Subcutaneous adipose tissue (tissue), 4 donors: Measurements from ENCODE around the gene HOXA6. TPM values are rescaled to one million over a fixed set of nuclear protein-coding genes. Genes with fewer than 3 reads are reported as not detected.

Experiments
- CTCF ChIP-seq: fragments of 450-650 bp; IDR thresholded peaks from one replicate; pipeline ENCODE4 v1.5.1; 2016; ENCODE audit warnings: low read depth, mild to moderate bottlenecking, control low read depth, antibody characterized with exemption, moderate library complexity
- total RNA-seq, 4 donors: library from RNA; depleted of rRNA; stranded (reverse); fragments of >200 nt; gene quantifications; one replicate each; pipeline ENCODE4 v1.1.0, GENCODE V29; 2016

The HOXA6 gene
- total RNA-seq, 4 donors from 2014 or later, result 1.3 to 5.3 (median 2.8) TPM

GRCh38 chr7:27142580-27143022 lies 5.0 kb downstream of the HOXA6 start:
- no peak for TF ChIP-seq CTCF

DNA sequence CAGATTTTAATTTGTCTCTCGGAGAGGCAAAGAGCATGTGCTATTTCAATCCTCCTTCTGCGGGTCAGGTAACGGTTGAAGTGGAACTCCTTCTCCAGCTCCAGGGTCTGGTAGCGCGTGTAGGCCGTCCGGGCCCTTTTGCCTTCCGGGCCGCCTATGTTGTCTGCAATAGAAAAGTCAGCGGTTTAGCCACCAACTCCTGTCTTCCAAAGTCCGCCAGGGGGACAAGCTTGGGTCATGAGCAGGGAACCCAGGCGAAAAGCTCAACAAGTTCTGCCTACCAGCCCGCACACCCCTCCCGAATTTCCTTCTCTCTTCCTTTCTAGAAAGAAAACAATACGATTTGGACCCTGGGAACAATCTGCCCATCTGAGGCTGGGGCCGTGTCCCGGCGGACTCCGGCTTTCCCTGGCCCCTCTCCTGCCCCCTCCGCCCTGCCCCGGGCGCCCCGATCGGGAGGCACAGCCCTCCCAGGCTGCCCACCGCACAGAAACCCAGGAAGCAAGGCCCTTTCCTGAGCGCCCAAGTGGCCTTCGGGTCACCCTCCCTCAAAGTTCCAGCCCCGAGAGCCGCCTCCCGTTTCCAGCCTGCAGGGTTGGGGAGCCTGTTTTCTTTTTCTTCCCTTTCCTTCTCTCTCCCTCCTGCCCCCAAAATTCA lies 5.5 kb downstream of the HOXA6 start:
- TF ChIP-seq CTCF, result no peak

GRCh38 chr7:27141137-27141922 lies 6.2 kb downstream of the HOXA6 start:
- TF ChIP-seq CTCF, result no peak

DNA sequence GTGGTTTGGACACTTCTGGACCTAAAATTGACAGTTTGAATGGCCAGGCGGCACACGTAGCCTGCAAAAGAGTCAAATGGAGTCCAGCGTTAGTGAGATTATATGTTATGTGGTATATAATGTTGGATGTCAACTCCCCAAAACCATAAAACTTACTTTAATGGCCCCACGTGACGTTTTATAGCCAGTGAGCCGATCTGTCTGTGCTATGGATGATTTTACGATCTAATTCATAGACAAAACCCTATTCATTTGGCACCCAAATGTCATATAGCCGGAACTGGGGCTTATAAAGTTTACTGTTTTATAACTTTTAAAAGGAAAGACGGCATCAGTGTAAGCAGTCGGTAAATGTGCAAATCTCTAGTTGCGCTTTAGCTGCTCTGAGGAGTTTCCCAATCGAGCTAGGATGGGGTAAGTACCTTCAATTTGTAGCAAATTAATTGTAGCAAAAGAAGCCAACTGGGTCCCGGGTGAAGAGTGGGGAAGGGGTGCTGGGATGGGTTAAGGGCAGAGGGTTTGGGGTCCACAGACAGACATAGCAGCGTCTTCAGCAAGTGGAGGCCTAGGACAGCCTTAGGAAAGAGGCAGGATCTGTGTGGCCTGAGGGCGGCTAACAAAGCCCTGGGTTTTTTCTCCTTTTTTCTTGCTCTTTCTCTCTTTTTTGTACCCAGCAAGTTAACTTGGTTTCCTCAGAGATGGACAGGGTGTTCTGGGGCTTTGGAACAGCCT lies 7.3 kb downstream of the HOXA6 start:
- no peak for TF ChIP-seq CTCF

DNA sequence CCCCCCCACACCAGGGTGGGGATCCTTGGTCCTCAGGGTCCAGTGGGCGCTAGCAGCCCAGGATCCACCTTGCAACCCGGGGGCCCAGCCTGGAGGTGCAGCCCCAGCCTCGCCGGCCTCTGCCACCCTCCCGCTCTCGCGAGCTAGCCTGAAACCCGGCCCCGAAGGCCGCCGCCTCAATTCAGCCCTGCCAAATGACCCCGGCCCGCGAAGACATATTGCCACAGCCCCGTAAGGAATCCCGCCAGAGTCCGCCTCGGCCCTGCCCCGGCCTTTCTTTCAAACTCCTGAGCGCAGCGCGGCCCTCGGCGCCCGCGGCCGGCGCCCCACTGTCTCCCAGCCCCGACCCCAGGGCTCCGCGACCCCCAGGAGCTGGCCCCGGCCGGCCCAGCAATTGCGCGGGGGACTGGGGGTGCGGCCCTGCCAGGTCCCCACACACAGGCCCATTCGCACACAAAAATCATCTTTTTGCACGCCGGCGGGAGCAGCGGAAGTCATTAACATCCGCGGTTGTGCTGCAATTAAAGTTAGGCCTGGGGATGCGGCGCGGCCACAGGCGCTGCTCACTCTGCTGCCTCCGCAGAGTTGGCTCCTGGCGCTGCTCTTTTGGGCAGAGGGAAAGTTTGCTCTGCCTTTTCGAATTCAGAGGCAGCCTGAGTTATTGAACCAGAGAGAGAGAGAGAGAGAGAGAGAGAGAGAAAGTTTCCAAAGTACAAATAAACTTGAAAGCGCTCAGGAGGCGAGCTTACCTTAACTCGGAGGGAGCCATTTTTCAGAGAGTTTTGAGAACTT lies 8.0 kb downstream of the HOXA6 start:
- TF ChIP-seq CTCF, result no peak

DNA sequence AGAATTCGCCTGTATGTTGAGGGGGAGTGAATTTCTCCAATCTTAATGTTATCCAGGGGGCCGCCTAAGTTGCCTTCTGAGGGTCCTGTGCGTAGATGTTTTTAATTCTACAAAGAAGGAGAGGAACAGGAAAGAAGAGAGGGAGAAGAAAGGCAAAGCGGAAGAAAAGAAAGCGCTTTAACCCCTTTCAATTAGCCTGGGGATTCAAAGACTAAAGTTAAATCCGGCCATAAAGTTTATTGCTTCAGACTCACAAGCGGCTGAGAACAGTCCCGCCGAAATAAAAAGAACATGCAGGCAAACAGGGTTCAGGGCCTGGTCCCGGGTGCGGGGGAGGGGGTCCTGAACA lies 8.6 kb downstream of the HOXA6 start:
- no peak for TF ChIP-seq CTCF
